Tibial nerve (tissue), 3 donors: ENCODE data around the gene ARFGEF3.

Experiments used
- CTCF ChIP-seq, 5 experiments: fragments of 200-600 bp in 3 of 5; fragments of 450-650 bp in 2 of 5; sonication (generic) in 3 of 5; IDR thresholded peaks; one replicate each; pipeline ENCODE4 v1.5.1; 2016 to 2019; ENCODE audit warnings: antibody characterized with exemption in 5 of 5, mild to moderate bottlenecking in 3 of 5, moderate library complexity in 2 of 5
- POLR2A ChIP-seq, 2 donors: fragments of 450-650 bp; IDR thresholded peaks; one replicate each; pipeline ENCODE4 v1.6.1; 2017; ENCODE audit warnings: antibody characterized with exemption in 2 of 2, mild to moderate bottlenecking in 2 of 2, moderate library complexity in 2 of 2

DNA sequence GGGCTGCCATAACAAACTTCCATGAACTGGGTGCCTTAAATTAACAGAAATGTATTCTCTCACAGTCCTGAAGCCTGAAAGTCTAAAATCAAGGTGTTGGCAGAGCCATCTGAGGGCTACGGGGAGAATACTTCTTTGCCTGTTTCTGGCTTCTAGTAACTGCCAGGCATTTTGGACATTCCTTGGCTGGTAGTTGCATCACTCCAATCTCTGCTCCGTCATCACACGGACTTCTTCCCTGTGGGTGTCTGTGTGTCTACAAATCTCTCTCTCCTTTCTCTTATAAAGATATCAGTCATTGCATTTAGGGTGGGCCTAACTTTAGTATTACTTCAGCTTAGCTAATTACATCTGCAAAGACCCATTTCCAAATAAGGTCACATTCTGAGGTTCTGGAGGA lies 33.6 kb upstream of the ARFGEF3 start:
- TF ChIP-seq CTCF (IDR thresholded peaks at IDR 0.05), result no peak
- no peak for TF ChIP-seq POLR2A (IDR thresholded peaks at IDR 0.05)
